Measurements from ENCODE around the gene CYB5B.

CYB5B gene

GRCh38 chr16:69448470-69449193 is 24.2 kb downstream of the CYB5B start:
- DNase-seq: peak; percentile 30

GRCh38 chr16:69451166-69451565 is 26.7 kb downstream of the CYB5B start:
- no peak for DNase-seq

- no peak for DNase-seq
Measured at GRCh38 chr16:69453936-69454335, 29.5 kb downstream of the CYB5B start.

GRCh38 chr16:69463876-69464275 is 39.5 kb downstream of the CYB5B start:
- no peak for DNase-seq

GRCh38 chr16:69465083-69465721 is 40.8 kb downstream of the CYB5B start:
- DNase-seq: no peak

- no peak for DNase-seq
Measured at GRCh38 chr16:69465881-69466280, 41.5 kb downstream of the CYB5B start.

- DNase-seq: no peak
Measured at GRCh38 chr16:69466547-69466946, 42.1 kb downstream of the CYB5B start.

- DNase-seq: no peak
Measured at GRCh38 chr16:69467080-69467479, 42.7 kb downstream of the CYB5B start.

- DNase-seq: no peak
Measured at GRCh38 chr16:69467531-69468204, 43.2 kb downstream of the CYB5B start.

- no peak for DNase-seq
Measured at GRCh38 chr16:69469807-69470561, 45.6 kb downstream of the CYB5B start.

GRCh38 chr16:69471121-69471520 is 46.7 kb downstream of the CYB5B start:
- no peak for DNase-seq

- peak; percentile 59 for DNase-seq
Measured at GRCh38 chr16:69474408-69474807, 50.0 kb downstream of the CYB5B start.

GRCh38 chr16:69476920-69477443 is 52.6 kb downstream of the CYB5B start:
- peak; percentile 93 for DNase-seq

GRCh38 chr16:69477546-69477945 is 53.1 kb downstream of the CYB5B start:
- DNase-seq: no peak

GRCh38 chr16:69478685-69479084 is 54.3 kb downstream of the CYB5B start:
- no peak for DNase-seq

- no peak for DNase-seq
Measured at GRCh38 chr16:69479775-69480174, 55.4 kb downstream of the CYB5B start.

- DNase-seq: no peak
Measured at GRCh38 chr16:69481901-69482341, 57.5 kb downstream of the CYB5B start.

GRCh38 chr16:69482410-69482991 is 58.1 kb downstream of the CYB5B start:
- peak; percentile 94 for DNase-seq

GRCh38 chr16:69483611-69484010 is 59.2 kb downstream of the CYB5B start:
- no peak for DNase-seq

GRCh38 chr16:69485361-69485760 is 60.9 kb downstream of the CYB5B start:
- no peak for DNase-seq

GRCh38 chr16:69485816-69486215 is 61.4 kb downstream of the CYB5B start:
- DNase-seq: no peak

GRCh38 chr16:69486272-69486671 is 61.9 kb downstream of the CYB5B start:
- DNase-seq: no peak

Measured in fibroblast of skin of back (primary cell).